Activated CD8-positive, alpha-beta memory T cell treated with anti-CD3 and anti-CD28 coated beads, Interleukin-2, amount 50 U/mL, for 1 hour (primary cell): Measurements from ENCODE around the gene SGPL1.

Experiments
- DNase-seq: peaks from one replicate; pipeline ENCODE4 v3.0.0-alpha.2; 2020; ENCODE audit errors: extremely low read depth

Gene SGPL1

GRCh38 chr10:70885481-70885880, 69.7 kb downstream of the SGPL1 start:
- no peak for DNase-seq

- DNase-seq = no peak
Observed at GRCh38 chr10:70885931-70886903, 70.5 kb downstream of the SGPL1 start.

- DNase-seq = no peak
Observed at GRCh38 chr10:70886921-70887665, 71.3 kb downstream of the SGPL1 start.

- DNase-seq = no peak
Observed at GRCh38 chr10:70887804-70888800, 72.4 kb downstream of the SGPL1 start, which contains the start of gene PCBD1. Gene PCBD1, minus strand, starts transcription at chr10:70888565. Its CDS starts 32 bp downstream, at chr10:70888533.

- no peak for DNase-seq
Observed at GRCh38 chr10:70889291-70889690, 73.5 kb downstream of the SGPL1 start.

- DNase-seq = no peak
Observed at GRCh38 chr10:70890917-70891431, 75.2 kb downstream of the SGPL1 start.

- no peak for DNase-seq
Observed at GRCh38 chr10:70891627-70892026, 75.9 kb downstream of the SGPL1 start.

- DNase-seq = no peak
Observed at GRCh38 chr10:70892631-70893030, 76.9 kb downstream of the SGPL1 start.

- no peak for DNase-seq
Observed at GRCh38 chr10:70893227-70894006, 77.7 kb downstream of the SGPL1 start.

GRCh38 chr10:70894416-70894815, 78.7 kb downstream of the SGPL1 start:
- DNase-seq = no peak

GRCh38 chr10:70896551-70896950, 80.8 kb downstream of the SGPL1 start:
- DNase-seq = no peak

GRCh38 chr10:70898687-70899086, 82.9 kb downstream of the SGPL1 start:
- no peak for DNase-seq

- DNase-seq = no peak
Observed at GRCh38 chr10:70899096-70899495, 83.3 kb downstream of the SGPL1 start.

GRCh38 chr10:70901276-70901878, 85.6 kb downstream of the SGPL1 start:
- DNase-seq = no peak

GRCh38 chr10:70902661-70903261, 87.0 kb downstream of the SGPL1 start:
- no peak for DNase-seq

- DNase-seq = no peak
Observed at GRCh38 chr10:70903262-70903921, 87.6 kb downstream of the SGPL1 start.

- no peak for DNase-seq
Observed at GRCh38 chr10:70905071-70906021, 89.6 kb downstream of the SGPL1 start.
